Liver (tissue), 9 donors: Measurements from ENCODE around the gene ZNF280D. TPM values are rescaled to one million over a fixed set of nuclear protein-coding genes. Genes with fewer than 3 reads are reported as not detected.

Experiments
- DNase-seq: peaks from one replicate; pipeline ENCODE4 v3.0.0-alpha.2; 2017; ENCODE audit warnings: low spot score
- H3K27ac ChIP-seq, 2 donors: one replicate each; pipeline ENCODE4 v1.7.0; 2013; ENCODE audit warnings: inconsistent platforms in 2 of 2, low read length in 2 of 2, control low read depth in 1 of 2, low read depth in 1 of 2, mild to moderate bottlenecking in 1 of 2
- H3K27me3 ChIP-seq, 4 donors: one replicate each; pipeline versions ENCODE4 v1.6.1 to v1.7.0; 2013; ENCODE audit warnings: low read length in 3 of 4, inconsistent platforms in 1 of 4, mild to moderate bottlenecking in 1 of 4, moderate library complexity in 1 of 4; ENCODE audit not compliant: control insufficient read depth in 4 of 4, insufficient read depth in 4 of 4
- H3K36me3 ChIP-seq, 4 donors: one replicate each; pipeline versions ENCODE4 v1.6.1 to v1.7.0; 2013; ENCODE audit warnings: low read length in 3 of 4, mild to moderate bottlenecking in 3 of 4, low read depth in 1 of 4, moderate library complexity in 1 of 4; ENCODE audit not compliant: control insufficient read depth in 4 of 4, insufficient read depth in 3 of 4
- H3K4me1 ChIP-seq, 4 donors: one replicate each; pipeline versions ENCODE4 v1.6.1 to v1.7.0; 2013; ENCODE audit warnings: low read length in 3 of 4, mild to moderate bottlenecking in 3 of 4, moderate library complexity in 1 of 4; ENCODE audit not compliant: control insufficient read depth in 4 of 4, insufficient read depth in 4 of 4
- H3K4me3 ChIP-seq, 3 donors: one replicate each; pipeline versions ENCODE4 v1.6.1 to v1.7.0; 2013; ENCODE audit warnings: low read length in 3 of 3, control low read depth in 1 of 3, low read depth in 1 of 3, mild to moderate bottlenecking in 1 of 3
- H3K9ac ChIP-seq, 2 donors: one replicate each; pipeline ENCODE4 v1.7.0; 2013; ENCODE audit warnings: low read length in 2 of 2, mild to moderate bottlenecking in 2 of 2, moderate library complexity in 2 of 2, control low read depth in 1 of 2, low read depth in 1 of 2
- H3K9me3 ChIP-seq, 4 donors: one replicate each; pipeline versions ENCODE4 v1.6.1 to v1.7.0; 2013; ENCODE audit warnings: low read length in 3 of 4; ENCODE audit not compliant: control insufficient read depth in 4 of 4
- ATF3 ChIP-seq: IDR thresholded peaks from 2 replicates; pipeline ENCODE4 v1.6.1; 2016; ENCODE audit warnings: antibody characterized with exemption
- CTCF ChIP-seq: fragments of 150-350 bp; IDR thresholded peaks from 2 replicates; pipeline ENCODE4 v1.5.1; 2017; ENCODE audit warnings: improper control_type of control experiment, low read depth, low read length; ENCODE audit not compliant: missing input control
- EGR1 ChIP-seq, 2 donors: IDR thresholded peaks; 2 replicates each; pipeline ENCODE4 v1.6.1; 2016 to 2018; ENCODE audit warnings: antibody characterized with exemption in 2 of 2, low read depth in 2 of 2
- FOXA1 ChIP-seq: IDR thresholded peaks from 2 replicates; pipeline ENCODE4 v1.6.1; 2016; ENCODE audit warnings: antibody characterized with exemption
- FOXA2 ChIP-seq: IDR thresholded peaks from 2 replicates; pipeline ENCODE4 v1.6.1; 2016; ENCODE audit warnings: antibody characterized with exemption
- GABPA ChIP-seq, 2 donors: IDR thresholded peaks in 1 of 2; conservative IDR thresholded peaks in 1 of 2; 2 replicates each; pipeline ENCODE4 v1.6.1; 2016; ENCODE audit warnings: antibody characterized with exemption in 2 of 2, mild to moderate bottlenecking in 1 of 2, moderate library complexity in 1 of 2
- HNF4A ChIP-seq, 2 donors: conservative IDR thresholded peaks; 2 replicates each; pipeline ENCODE4 v1.6.1; 2016; ENCODE audit warnings: antibody characterized with exemption in 2 of 2, mild to moderate bottlenecking in 2 of 2
- HNF4G ChIP-seq: IDR thresholded peaks from 2 replicates; pipeline ENCODE4 v1.6.1; 2016; ENCODE audit warnings: antibody characterized with exemption
- JUND ChIP-seq, 2 donors: IDR thresholded peaks; 2 replicates each; pipeline ENCODE4 v1.6.1; 2016; ENCODE audit warnings: antibody characterized with exemption in 2 of 2
- MAX ChIP-seq: IDR thresholded peaks from 2 replicates; pipeline ENCODE4 v1.6.1; 2016; ENCODE audit warnings: antibody characterized with exemption
- NR2F2 ChIP-seq: IDR thresholded peaks from 2 replicates; pipeline ENCODE4 v1.6.1; 2016; ENCODE audit warnings: antibody characterized with exemption
- RAD21 ChIP-seq, 2 donors: IDR thresholded peaks; 2 replicates each; pipeline ENCODE4 v1.6.1; 2016; ENCODE audit warnings: antibody characterized with exemption in 2 of 2, mild to moderate bottlenecking in 2 of 2
- RXRA ChIP-seq, 2 donors: IDR thresholded peaks; 2 replicates each; pipeline ENCODE4 v1.6.1; 2017 to 2018; ENCODE audit warnings: antibody characterized with exemption in 2 of 2, mild to moderate bottlenecking in 1 of 2
- SP1 ChIP-seq: IDR thresholded peaks from 2 replicates; pipeline ENCODE4 v1.6.1; 2018; ENCODE audit warnings: antibody characterized with exemption, mild to moderate bottlenecking
- TAF1 ChIP-seq: conservative IDR thresholded peaks from 2 replicates; pipeline ENCODE4 v1.6.1; 2016; ENCODE audit warnings: antibody characterized with exemption, mild to moderate bottlenecking
- YY1 ChIP-seq: IDR thresholded peaks from 2 replicates; pipeline ENCODE4 v1.6.1; 2016; ENCODE audit warnings: antibody characterized with exemption, mild to moderate bottlenecking
- ZBTB33 ChIP-seq: IDR thresholded peaks from 2 replicates; pipeline ENCODE4 v1.6.1; 2016; ENCODE audit warnings: antibody characterized with exemption
- WGBS: extraction: QIAGEN DNeasy Blood & Tissue Kit; methylation state at CpG from one replicate; pipeline ENCODE4 v1.1.7; 2013; 5-methylcytosine and 5-hydroxymethylcytosine counted together
- polyA plus RNA-seq, 2 donors: library from polyadenylated mRNA; stranded (reverse) in 1 of 2; unstranded in 1 of 2; fragments of 200-250 nt in 1 of 2; fragments of >200 nt in 1 of 2; fragmentation: Nextera tagmentation in 1 of 2; extraction: Ambion mirVana in 1 of 2; gene quantifications; one replicate each; pipeline versions ENCODE4 v1.2.1 to v1.2.3, GENCODE V29; 2013 to 2015
- total RNA-seq, 2 donors: library from RNA; depleted of rRNA; stranded (reverse); fragments of >200 nt; gene quantifications; one replicate each; pipeline ENCODE4 v1.2.3, GENCODE V29; 2014
- TF ChIP-seq, protein P1 (sequence below): IDR thresholded peaks from 2 replicates; pipeline ENCODE4 v1.6.1; 2016; ENCODE audit warnings: antibody characterized with exemption, mild to moderate bottlenecking
- donor health status: healthy.
- donor health status: healthy.
- donor health status: healthy.
- donor health status: healthy.
- donor health status: healthy.

Gene ZNF280D
- total and polyA plus RNA-seq, 4 donors, result 5.2 to 32.6 (median 18.9) TPM

GRCh38 chr15:56775641-56776040 is 42.3 kb upstream of the ZNF280D start:
- Histone ChIP-seq H3K27me3 (no peaks in the 10 kb centered on the region), H3K4me3 (no peak overlapping the region), H3K4me1 (peaks cover 5 to 25% (median 13%) of the 10 kb centered on the region in 4 donors), H3K9ac (no peak overlapping the region), H3K9me3 (no peaks in the 10 kb centered on the region), H3K27ac (no peak overlapping the region), H3K36me3 (no peaks in the 10 kb centered on the region)
- WGBS, result 86% methylated on average over 1 of the region's 1 CpG
- TF ChIP-seq YY1 (no peak), NR2F2 (no peak), GABPA (IDR thresholded peaks at IDR 0.05 in 1 of 2, conservative IDR thresholded peaks at IDR 0.05 in 1 of 2) (no peak), JUND (IDR thresholded peaks at IDR 0.05) (no peak), HNF4G (no peak), TAF1 (no peak), FOXA2 (no peak), CTCF (no peak), EGR1 (IDR thresholded peaks at IDR 0.05; ENCODE audit: low read depth in 2 of 2) (no peak), FOXA1 (no peak), RXRA (IDR thresholded peaks at IDR 0.05) (no peak), MAX (no peak), HNF4A (conservative IDR thresholded peaks at IDR 0.05) (no peak), ATF3 (no peak), RAD21 (IDR thresholded peaks at IDR 0.05) (no peak), SP1 (no peak), ZBTB33 (no peak)
- TF ChIP-seq, protein P1, sequence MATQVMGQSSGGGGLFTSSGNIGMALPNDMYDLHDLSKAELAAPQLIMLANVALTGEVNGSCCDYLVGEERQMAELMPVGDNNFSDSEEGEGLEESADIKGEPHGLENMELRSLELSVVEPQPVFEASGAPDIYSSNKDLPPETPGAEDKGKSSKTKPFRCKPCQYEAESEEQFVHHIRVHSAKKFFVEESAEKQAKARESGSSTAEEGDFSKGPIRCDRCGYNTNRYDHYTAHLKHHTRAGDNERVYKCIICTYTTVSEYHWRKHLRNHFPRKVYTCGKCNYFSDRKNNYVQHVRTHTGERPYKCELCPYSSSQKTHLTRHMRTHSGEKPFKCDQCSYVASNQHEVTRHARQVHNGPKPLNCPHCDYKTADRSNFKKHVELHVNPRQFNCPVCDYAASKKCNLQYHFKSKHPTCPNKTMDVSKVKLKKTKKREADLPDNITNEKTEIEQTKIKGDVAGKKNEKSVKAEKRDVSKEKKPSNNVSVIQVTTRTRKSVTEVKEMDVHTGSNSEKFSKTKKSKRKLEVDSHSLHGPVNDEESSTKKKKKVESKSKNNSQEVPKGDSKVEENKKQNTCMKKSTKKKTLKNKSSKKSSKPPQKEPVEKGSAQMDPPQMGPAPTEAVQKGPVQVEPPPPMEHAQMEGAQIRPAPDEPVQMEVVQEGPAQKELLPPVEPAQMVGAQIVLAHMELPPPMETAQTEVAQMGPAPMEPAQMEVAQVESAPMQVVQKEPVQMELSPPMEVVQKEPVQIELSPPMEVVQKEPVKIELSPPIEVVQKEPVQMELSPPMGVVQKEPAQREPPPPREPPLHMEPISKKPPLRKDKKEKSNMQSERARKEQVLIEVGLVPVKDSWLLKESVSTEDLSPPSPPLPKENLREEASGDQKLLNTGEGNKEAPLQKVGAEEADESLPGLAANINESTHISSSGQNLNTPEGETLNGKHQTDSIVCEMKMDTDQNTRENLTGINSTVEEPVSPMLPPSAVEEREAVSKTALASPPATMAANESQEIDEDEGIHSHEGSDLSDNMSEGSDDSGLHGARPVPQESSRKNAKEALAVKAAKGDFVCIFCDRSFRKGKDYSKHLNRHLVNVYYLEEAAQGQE, result no peak
- DNase-seq, result no peak
